HEK293 (cell line): ENCODE results near the gene SHD.
A peak's percentile ranks its signal among the peaks of the same experiment; 100 is the strongest.

Experiments used
- CTCF ChIA-PET: fragments of 350-600 bp; formaldehyde crosslinking; extraction: SDS; loops from one replicate; lab custom pipeline; 2021; ENCODE audit warnings: antibody characterized with exemption; lab: Yijun Ruan, JAX
- POLR2A ChIA-PET: fragments of 300-600 bp; formaldehyde crosslinking; extraction: SDS; loops from one replicate; lab custom pipeline; 2020; ENCODE audit warnings: antibody characterized with exemption, inconsistent platforms; lab: Yijun Ruan, JAX
- H3K27ac ChIP-seq: fragments of 200-500 bp; sonication (Bioruptor generic); 2 replicates; pipeline ENCODE4 v1.5.1; 2014; ENCODE audit warnings: low read depth, low read length, control low read depth, inconsistent platforms; ENCODE audit errors: extremely low read depth
- H3K36me3 ChIP-seq, 2 experiments: fragments of 200-500 bp in 1 of 2; sonication (Bioruptor generic) in 1 of 2; 1 replicate in 1 of 2; 2 replicates in 1 of 2; pipeline ENCODE4 v1.5.1; 2014 to 2017; ENCODE audit warnings: inconsistent platforms in 2 of 2, low read length in 2 of 2; ENCODE audit not compliant: control insufficient read depth in 2 of 2, insufficient read depth in 1 of 2
- H3K4me1 ChIP-seq: fragments of 200-500 bp; sonication (Bioruptor generic); 2 replicates; pipeline ENCODE4 v1.5.1; 2014; ENCODE audit warnings: mild to moderate bottlenecking, low read length, inconsistent platforms; ENCODE audit not compliant: control insufficient read depth, insufficient read depth
- H3K4me3 ChIP-seq: 2 replicates; pipeline ENCODE4 v1.5.1; 2011; ENCODE audit warnings: low read depth, mild to moderate bottlenecking, control low read depth, low read length, moderate library complexity
- H3K9me3 ChIP-seq: fragments of 200-500 bp; sonication (Bioruptor generic); 2 replicates; pipeline ENCODE4 v1.5.1; 2014; ENCODE audit warnings: low read depth, low read length, inconsistent platforms; ENCODE audit not compliant: control insufficient read depth, insufficient read depth
- AEBP2 ChIP-seq: fragments of 450-650 bp; formaldehyde crosslinking; IDR thresholded peaks from 2 replicates; pipeline ENCODE4 v1.5.1; 2016; ENCODE audit warnings: missing biosample characterization, missing genetic modification characterization, borderline replicate concordance
- INSM2 ChIP-seq: fragments of 450-650 bp; formaldehyde crosslinking; IDR thresholded peaks from 2 replicates; pipeline ENCODE4 v1.5.1; 2016; ENCODE audit warnings: missing biosample characterization, missing genetic modification characterization
- KLF1 ChIP-seq: fragments of 450-650 bp; formaldehyde crosslinking; IDR thresholded peaks from 2 replicates; pipeline ENCODE4 v1.5.1; 2016; ENCODE audit warnings: missing biosample characterization, missing genetic modification characterization
- KLF7 ChIP-seq: fragments of 450-650 bp; formaldehyde crosslinking; IDR thresholded peaks from 2 replicates; pipeline ENCODE4 v1.5.1; 2016; ENCODE audit warnings: missing biosample characterization, missing genetic modification characterization, borderline replicate concordance
- KLF8 ChIP-seq: fragments of 450-650 bp; formaldehyde crosslinking; IDR thresholded peaks from 2 replicates; pipeline ENCODE4 v1.5.1; 2016; ENCODE audit warnings: missing biosample characterization, missing genetic modification characterization
- WT1 ChIP-seq: fragments of 450-650 bp; formaldehyde crosslinking; IDR thresholded peaks from 2 replicates; pipeline ENCODE4 v1.5.1; 2016; ENCODE audit warnings: missing biosample characterization, missing genetic modification characterization
- ZBTB21 ChIP-seq: fragments of 450-650 bp; formaldehyde crosslinking; IDR thresholded peaks from 2 replicates; pipeline ENCODE4 v1.5.1; 2017; ENCODE audit warnings: missing biosample characterization, missing genetic modification characterization
- ZNF146 ChIP-seq: fragments of 450-650 bp; formaldehyde crosslinking; IDR thresholded peaks from 2 replicates; pipeline ENCODE4 v1.5.1; 2016; ENCODE audit warnings: missing biosample characterization, missing genetic modification characterization
- ZNF155 ChIP-seq: fragments of 450-650 bp; formaldehyde crosslinking; IDR thresholded peaks from 2 replicates; pipeline ENCODE4 v1.5.1; 2016; ENCODE audit warnings: missing biosample characterization, missing genetic modification characterization
- ZNF221 ChIP-seq: fragments of 450-650 bp; formaldehyde crosslinking; IDR thresholded peaks from 2 replicates; pipeline ENCODE4 v1.5.1; 2017; ENCODE audit warnings: missing biosample characterization, missing genetic modification characterization, borderline replicate concordance
- ZNF280D ChIP-seq: fragments of 450-650 bp; formaldehyde crosslinking; IDR thresholded peaks from 2 replicates; pipeline ENCODE4 v1.5.1; 2016; ENCODE audit warnings: missing biosample characterization, missing genetic modification characterization
- ZNF394 ChIP-seq: fragments of 450-650 bp; formaldehyde crosslinking; IDR thresholded peaks from 2 replicates; pipeline ENCODE4 v1.5.1; 2016; ENCODE audit warnings: missing biosample characterization, missing genetic modification characterization, mild to moderate bottlenecking, moderate library complexity, borderline replicate concordance
- ZNF404 ChIP-seq: fragments of 450-650 bp; formaldehyde crosslinking; IDR thresholded peaks from 2 replicates; pipeline ENCODE4 v1.5.1; 2017; ENCODE audit warnings: missing biosample characterization, missing genetic modification characterization
- ZNF48 ChIP-seq: fragments of 450-650 bp; formaldehyde crosslinking; IDR thresholded peaks from 2 replicates; pipeline ENCODE4 v1.5.1; 2016; ENCODE audit warnings: missing biosample characterization, missing genetic modification characterization
- ZNF521 ChIP-seq: fragments of 450-650 bp; formaldehyde crosslinking; IDR thresholded peaks from 2 replicates; pipeline ENCODE4 v1.5.1; 2017; ENCODE audit warnings: missing biosample characterization, mild to moderate bottlenecking, missing genetic modification characterization

The SHD gene

DNA sequence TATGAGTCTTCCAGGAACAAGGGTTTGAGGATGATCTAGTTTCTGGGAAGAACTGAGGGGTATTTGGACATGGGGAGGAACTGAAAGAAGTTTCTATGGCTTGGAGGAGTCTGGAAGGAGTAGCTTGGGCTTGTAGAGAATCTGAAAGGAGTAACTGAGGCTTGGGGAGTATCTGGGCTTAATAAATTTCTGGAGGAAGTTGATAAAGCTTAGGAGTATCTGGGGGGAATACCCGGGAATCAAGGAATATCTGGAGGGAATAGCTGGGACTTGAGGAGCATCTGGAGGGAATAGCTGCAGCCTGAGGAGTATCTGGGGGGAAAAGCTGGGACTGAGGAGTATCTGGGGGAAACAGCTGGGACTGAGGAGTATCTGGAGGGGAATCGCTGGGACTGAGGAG lies 41.4 kb downstream of the SHD start:
- ChIA-PET POLR2A (interaction anchor here (0.6 to 4.1 kb wide), 3 partner anchors 12 to 43 kb away, joined by 4 to 29 read pairs (median 4); partner anchors contain the start of gene MPND), CTCF (interaction anchor here (0.7 to 1.3 kb wide), 2 partner anchors 53 to 135 kb away, joined by 4 to 8 read pairs; no protein-coding TSS in a partner anchor)
- Histone ChIP-seq H3K27ac (no peak overlapping the region), H3K36me3 (peaks cover 6 to 22% of the 10 kb centered on the region in 2 experiments; a peak in 2 of 3 replicates), H3K4me3 (no peak overlapping the region), H3K9me3 (no peaks in the 10 kb centered on the region), H3K4me1 (no peaks in the 10 kb centered on the region)
- TF ChIP-seq ZNF155 (no peak), ZNF404 (no peak), ZNF48 (no peak), ZNF394 (tag by site-specific recombination) (peak; percentile 55), WT1 (tag by site-specific recombination) (no peak), ZNF221 (tag by site-specific recombination) (no peak), ZNF146 (tag by site-specific recombination) (no peak)

DNA sequence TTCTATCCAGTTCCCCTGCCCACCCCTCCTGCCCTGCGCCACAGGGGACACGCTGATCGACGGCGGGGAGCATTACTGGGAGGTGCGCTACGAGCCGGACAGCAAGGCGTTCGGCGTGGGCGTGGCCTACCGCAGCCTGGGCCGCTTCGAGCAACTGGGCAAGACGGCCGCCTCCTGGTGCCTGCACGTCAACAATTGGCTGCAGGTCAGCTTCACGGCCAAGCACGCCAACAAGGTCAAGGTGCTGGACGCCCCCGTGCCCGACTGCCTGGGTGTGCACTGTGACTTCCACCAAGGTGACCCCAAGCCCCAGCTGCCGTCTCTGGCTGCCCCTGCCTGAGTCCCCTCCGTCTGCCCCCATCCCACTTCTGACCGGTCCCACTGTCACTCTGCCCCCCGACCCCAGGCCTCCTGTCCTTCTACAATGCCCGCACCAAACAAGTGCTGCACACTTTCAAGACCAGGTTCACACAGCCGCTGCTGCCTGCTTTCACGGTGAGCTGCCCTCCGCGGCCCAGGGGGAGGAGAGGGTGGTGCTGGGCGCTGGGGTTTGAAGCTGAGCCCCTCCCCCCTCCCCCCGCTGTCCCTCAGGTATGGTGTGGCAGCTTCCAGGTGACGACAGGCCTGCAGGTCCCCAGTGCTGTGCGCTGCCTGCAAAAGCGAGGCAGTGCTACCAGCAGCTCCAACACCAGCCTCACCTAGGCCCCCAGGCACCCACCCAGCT lies 44.0 kb downstream of the SHD start:
- ChIA-PET CTCF (interaction anchor here (0.6 to 2.3 kb wide), 4 partner anchors 30 to 313 kb away, joined by 3 to 12 read pairs (median 4); partner anchors contain the start of gene SH3GL1), POLR2A (interaction anchor here (3.8 to 4.1 kb wide), 2 partner anchors 20 kb away, joined by 16 to 29 read pairs; partner anchors contain the start of gene MPND)
- Histone ChIP-seq H3K36me3 (peaks cover 1 to 9% of the 10 kb centered on the region in 2 experiments; a peak in 2 of 3 replicates), H3K27ac (no peak overlapping the region), H3K4me3 (no peak overlapping the region), H3K4me1 (no peaks in the 10 kb centered on the region), H3K9me3 (no peaks in the 10 kb centered on the region)
- TF ChIP-seq KLF7, result no peak
- TF ChIP-seq ZBTB21 (tag by site-specific recombination), result no peak
- no peak for TF ChIP-seq ZNF280D (tag by site-specific recombination)
- TF ChIP-seq ZNF521 (tag by site-specific recombination), result no peak
- no peak for TF ChIP-seq AEBP2 (tag by site-specific recombination)

DNA sequence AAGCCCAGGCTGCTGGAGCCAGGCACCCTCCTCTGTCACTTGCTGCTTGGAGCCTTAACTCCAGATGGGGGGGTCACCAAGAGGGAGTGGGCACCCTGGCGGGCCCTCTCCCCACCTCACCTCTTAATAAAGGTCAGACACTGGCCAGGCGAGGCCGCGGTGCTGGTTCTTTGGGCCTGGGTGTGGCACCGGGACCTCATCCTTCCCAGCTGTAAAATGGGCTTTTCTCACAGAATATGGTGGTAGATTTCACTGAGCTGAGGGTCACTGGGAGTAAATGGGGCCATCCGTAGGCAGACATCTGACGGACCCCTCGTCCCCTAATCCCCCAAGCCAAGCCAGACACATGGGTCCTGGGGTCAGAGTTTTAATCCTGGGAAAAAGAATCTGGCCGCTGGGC lies 44.6 kb downstream of the SHD start:
- ChIA-PET CTCF (interaction anchor here (1.6 to 2.3 kb wide), 2 partner anchors 29 to 313 kb away, joined by 3 to 12 read pairs; no protein-coding TSS in a partner anchor), POLR2A (interaction anchor here (3.8 kb wide), 1 partner anchor 20 kb away, joined by 16 read pairs; the partner anchor contains the start of gene MPND)
- Histone ChIP-seq H3K27ac (no peak overlapping the region), H3K4me1 (no peaks in the 10 kb centered on the region), H3K36me3 (peaks cover 0 to 3% of the 10 kb centered on the region in 2 experiments; a peak in 1 of 3 replicates), H3K9me3 (no peaks in the 10 kb centered on the region), H3K4me3 (no peak overlapping the region)
- TF ChIP-seq KLF8 (tag by site-specific recombination) (0 out of 2 replicates have a peak, but pooled peaks have one; percentile 50), INSM2 (tag by site-specific recombination) (no peak), KLF1 (tag by site-specific recombination) (peak; percentile 25; the same call in 1 of the 2 replicates)
